HG02798 (cell line): Measurements from ENCODE around the gene SND1.

Experiments used
- ATAC-seq: cut with Tn5 transposase; IDR thresholded peaks from one replicate; pipeline ENCODE4 v1.9.1; 2021; ENCODE audit warnings: mild to moderate bottlenecking; ENCODE audit not compliant: unreplicated experiment, poor library complexity

SND1 gene

GRCh38 chr7:128137181-128137580 is 485.2 kb downstream of the SND1 start:
- ATAC-seq, result no peak

- ATAC-seq, result no peak
Measured at GRCh38 chr7:128139406-128139805, 487.4 kb downstream of the SND1 start.

GRCh38 chr7:128141683-128142195 is 489.7 kb downstream of the SND1 start:
- ATAC-seq, result no peak
